ENCODE measurements around the gene NEK10. TPM values are rescaled to one million over a fixed set of nuclear protein-coding genes. Genes with fewer than 3 reads are reported as not detected.

Gene NEK10
- total RNA-seq, 1 donor from 2014 or later = 4.2 TPM

DNA sequence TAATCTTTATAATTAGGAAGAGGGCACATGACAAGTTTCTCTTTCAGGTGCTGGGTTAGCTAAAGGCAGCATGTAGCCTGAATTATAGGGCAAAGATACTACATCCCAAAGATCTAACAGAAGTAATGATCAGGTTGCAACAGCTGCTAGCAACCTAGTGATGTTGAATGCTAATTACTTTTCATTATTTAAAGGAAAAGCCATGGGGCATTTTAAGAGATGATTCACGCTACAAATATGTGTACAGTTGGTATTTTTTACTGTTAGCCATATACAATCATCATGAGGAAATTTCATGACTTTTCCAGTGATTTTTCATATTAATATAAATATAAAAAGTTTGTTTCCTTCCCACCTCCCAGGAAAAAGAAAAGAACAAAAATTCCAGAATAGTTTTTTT, 43.0 kb downstream of the NEK10 start:
- H3K36me3 Mint-ChIP-seq = peaks cover 4% of the 10 kb centered on the region
- peaks cover 5% of the 10 kb centered on the region for H3K9me3 Mint-ChIP-seq
- no peak overlapping the region for H3K4me3 Mint-ChIP-seq
- no peak for TF ChIP-seq CTCF (conservative IDR thresholded peaks at IDR 0.05)
- no peak overlapping the region for H3K27ac Mint-ChIP-seq
- H3K4me1 Mint-ChIP-seq (ENCODE audit: unreplicated experiment) = no peaks in the 10 kb centered on the region
- no peaks in the 10 kb centered on the region for H3K27me3 Mint-ChIP-seq
- DNase-seq (ENCODE audit: extremely low spot score, unreplicated experiment) = no peak

DNA sequence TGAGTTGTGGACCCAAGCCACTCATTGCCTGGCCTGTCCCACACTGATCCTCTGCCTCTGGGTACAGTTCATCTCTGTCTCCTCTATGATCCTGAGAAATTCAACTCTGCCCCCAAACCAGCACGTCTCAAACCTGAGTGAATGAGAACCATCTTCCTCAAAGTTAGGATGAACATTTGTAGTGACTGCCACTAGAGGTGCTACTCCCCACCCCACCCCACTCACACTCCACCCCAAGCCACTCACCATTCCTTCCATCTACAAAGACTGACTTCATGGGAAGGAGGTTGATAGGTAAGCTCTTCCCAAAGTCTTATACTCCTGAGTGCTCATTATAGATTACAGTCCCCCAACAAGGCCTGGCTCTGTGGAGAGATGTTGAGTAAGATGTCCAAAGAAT, 43.8 kb downstream of the NEK10 start:
- no peak for TF ChIP-seq CTCF (conservative IDR thresholded peaks at IDR 0.05)
- no peak overlapping the region for H3K4me3 Mint-ChIP-seq
- H3K27me3 Mint-ChIP-seq = no peaks in the 10 kb centered on the region
- no peak overlapping the region for H3K27ac Mint-ChIP-seq
- H3K4me1 Mint-ChIP-seq (ENCODE audit: unreplicated experiment) = no peaks in the 10 kb centered on the region
- no peak for DNase-seq (ENCODE audit: extremely low spot score, unreplicated experiment)
- peaks cover 4% of the 10 kb centered on the region for H3K36me3 Mint-ChIP-seq
- H3K9me3 Mint-ChIP-seq = peaks cover 5% of the 10 kb centered on the region

DNA sequence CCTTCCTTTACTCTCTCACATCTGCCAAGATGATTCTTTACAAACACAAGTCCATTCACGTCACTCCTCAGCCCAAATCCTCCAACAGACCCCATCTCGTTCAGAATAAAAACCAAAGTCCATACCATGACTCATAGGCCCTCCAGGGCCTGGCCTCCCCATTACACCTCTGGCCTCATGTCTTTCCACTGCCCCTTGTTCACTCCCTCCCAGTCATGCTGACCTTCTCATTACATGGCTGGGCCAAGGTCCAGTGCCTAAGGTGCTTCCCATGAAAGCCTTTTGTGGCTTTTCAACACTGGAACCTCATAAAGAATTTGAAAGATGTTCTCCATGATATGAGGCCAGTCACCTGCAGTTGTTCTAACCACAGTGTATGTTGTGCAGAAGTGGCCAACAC, 44.5 kb downstream of the NEK10 start:
- no peak for TF ChIP-seq CTCF (conservative IDR thresholded peaks at IDR 0.05)

GRCh38 chr3:27323087-27323570, 46.1 kb downstream of the NEK10 start:
- H3K27me3 Mint-ChIP-seq = peaks cover 3% of the 10 kb centered on the region
- H3K27ac Mint-ChIP-seq = no peak overlapping the region
- no peak for DNase-seq (ENCODE audit: extremely low spot score, unreplicated experiment)
- no peak overlapping the region for H3K4me3 Mint-ChIP-seq
- peaks cover under 1% of the 10 kb centered on the region for H3K9me3 Mint-ChIP-seq
- H3K36me3 Mint-ChIP-seq = peaks cover 4% of the 10 kb centered on the region
- no peak for TF ChIP-seq CTCF (conservative IDR thresholded peaks at IDR 0.05)
- no peaks in the 10 kb centered on the region for H3K4me1 Mint-ChIP-seq (ENCODE audit: unreplicated experiment)

More for the DNA sequence above, 44.5 kb downstream of the NEK10 start:
- H3K36me3 Mint-ChIP-seq = peaks cover 4% of the 10 kb centered on the region
- H3K27me3 Mint-ChIP-seq = no peaks in the 10 kb centered on the region
- peaks cover 5% of the 10 kb centered on the region for H3K9me3 Mint-ChIP-seq
- H3K4me3 Mint-ChIP-seq = no peak overlapping the region
- no peak for DNase-seq (ENCODE audit: extremely low spot score, unreplicated experiment)
- no peak overlapping the region for H3K27ac Mint-ChIP-seq
- no peaks in the 10 kb centered on the region for H3K4me1 Mint-ChIP-seq (ENCODE audit: unreplicated experiment)

DNA sequence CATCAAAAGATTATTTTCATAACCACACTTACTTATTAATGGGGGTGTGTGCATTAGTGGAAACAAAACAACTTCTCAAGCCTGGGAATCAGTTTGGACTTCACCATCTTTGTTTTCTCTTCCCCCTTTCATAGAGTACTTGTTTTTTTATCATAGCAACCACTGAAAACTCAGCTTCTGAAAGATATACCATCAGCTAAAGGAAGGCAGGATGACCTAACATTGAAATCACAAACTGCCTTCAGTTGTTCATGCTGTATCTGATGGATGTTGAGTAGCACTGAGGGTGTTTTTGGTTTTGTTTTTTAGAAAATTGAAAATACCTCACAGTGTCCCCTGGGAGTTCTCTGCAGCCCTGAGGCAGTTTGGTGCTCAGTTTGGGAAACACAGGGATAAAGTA, 46.5 kb downstream of the NEK10 start:
- Mint-ChIP-seq H3K27me3 (peaks cover 3% of the 10 kb centered on the region), H3K4me1 (ENCODE audit: unreplicated experiment) (no peaks in the 10 kb centered on the region), H3K4me3 (no peak overlapping the region), H3K9me3 (no peaks in the 10 kb centered on the region), H3K36me3 (peaks cover 4% of the 10 kb centered on the region), H3K27ac (no peak overlapping the region)
- TF ChIP-seq CTCF (conservative IDR thresholded peaks at IDR 0.05) = no peak
- DNase-seq (ENCODE audit: extremely low spot score, unreplicated experiment) = no peak

All from type B pancreatic cell (in vitro differentiated cells).